Sigmoid colon (tissue), 4 donors: ENCODE measurements around the gene OPN4.

Experiments
- CTCF ChIP-seq, 4 experiments: fragments of 450-650 bp in 3 of 4; fragments of 200-600 bp in 1 of 4; IDR thresholded peaks; one replicate each; pipeline ENCODE4 v1.5.1; 2016 to 2019; ENCODE audit warnings: antibody characterized with exemption in 4 of 4, mild to moderate bottlenecking in 3 of 4, moderate library complexity in 2 of 4
- EP300 ChIP-seq, 4 donors: sonication (generic); formaldehyde crosslinking; IDR thresholded peaks; one replicate each; pipeline ENCODE4 v1.6.1; 2017; ENCODE audit warnings: antibody characterized with exemption in 4 of 4

GRCh38 chr10:86663046-86663345 lies 8.6 kb downstream of the OPN4 start:
- TF ChIP-seq EP300 (IDR thresholded peaks at IDR 0.05), result no peak
- TF ChIP-seq CTCF (IDR thresholded peaks at IDR 0.05), result no peak
